GM20000 (cell line): ENCODE measurements around the gene SMPDL3A.

Experiments used
- DNase-seq: peaks from one replicate; pipeline ENCODE4 v3.0.0; 2012; ENCODE audit warnings: low spot score
- TF ChIP-seq, protein P1 (sequence below): IDR thresholded peaks from 2 replicates; pipeline ENCODE4 v1.5.1; 2012; ENCODE audit warnings: mild to moderate bottlenecking, control low read depth; ENCODE audit errors: extremely low read depth, missing control alignments

SMPDL3A gene

DNA sequence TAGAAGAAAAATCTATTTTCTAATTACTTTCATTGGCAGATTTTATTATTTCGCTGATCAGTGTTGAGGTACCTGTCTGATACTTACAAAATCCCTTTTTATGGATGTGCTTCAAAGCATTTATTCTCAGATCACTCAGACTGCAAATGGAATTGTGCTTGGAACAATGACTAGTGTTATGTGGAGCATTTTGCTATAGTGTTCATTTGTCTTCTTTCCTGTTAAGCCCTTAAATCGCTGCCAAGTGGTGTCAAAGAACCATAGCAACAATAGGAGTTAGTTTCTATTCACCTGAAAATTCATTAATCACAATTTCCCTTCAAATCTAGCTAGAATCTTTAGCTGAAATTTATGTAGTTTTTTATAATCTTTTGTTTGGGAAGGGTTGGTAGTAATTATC lies 29.8 kb downstream of the SMPDL3A start:
- TF ChIP-seq, protein P1, sequence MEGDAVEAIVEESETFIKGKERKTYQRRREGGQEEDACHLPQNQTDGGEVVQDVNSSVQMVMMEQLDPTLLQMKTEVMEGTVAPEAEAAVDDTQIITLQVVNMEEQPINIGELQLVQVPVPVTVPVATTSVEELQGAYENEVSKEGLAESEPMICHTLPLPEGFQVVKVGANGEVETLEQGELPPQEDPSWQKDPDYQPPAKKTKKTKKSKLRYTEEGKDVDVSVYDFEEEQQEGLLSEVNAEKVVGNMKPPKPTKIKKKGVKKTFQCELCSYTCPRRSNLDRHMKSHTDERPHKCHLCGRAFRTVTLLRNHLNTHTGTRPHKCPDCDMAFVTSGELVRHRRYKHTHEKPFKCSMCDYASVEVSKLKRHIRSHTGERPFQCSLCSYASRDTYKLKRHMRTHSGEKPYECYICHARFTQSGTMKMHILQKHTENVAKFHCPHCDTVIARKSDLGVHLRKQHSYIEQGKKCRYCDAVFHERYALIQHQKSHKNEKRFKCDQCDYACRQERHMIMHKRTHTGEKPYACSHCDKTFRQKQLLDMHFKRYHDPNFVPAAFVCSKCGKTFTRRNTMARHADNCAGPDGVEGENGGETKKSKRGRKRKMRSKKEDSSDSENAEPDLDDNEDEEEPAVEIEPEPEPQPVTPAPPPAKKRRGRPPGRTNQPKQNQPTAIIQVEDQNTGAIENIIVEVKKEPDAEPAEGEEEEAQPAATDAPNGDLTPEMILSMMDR = no peak
- no peak for DNase-seq

DNA sequence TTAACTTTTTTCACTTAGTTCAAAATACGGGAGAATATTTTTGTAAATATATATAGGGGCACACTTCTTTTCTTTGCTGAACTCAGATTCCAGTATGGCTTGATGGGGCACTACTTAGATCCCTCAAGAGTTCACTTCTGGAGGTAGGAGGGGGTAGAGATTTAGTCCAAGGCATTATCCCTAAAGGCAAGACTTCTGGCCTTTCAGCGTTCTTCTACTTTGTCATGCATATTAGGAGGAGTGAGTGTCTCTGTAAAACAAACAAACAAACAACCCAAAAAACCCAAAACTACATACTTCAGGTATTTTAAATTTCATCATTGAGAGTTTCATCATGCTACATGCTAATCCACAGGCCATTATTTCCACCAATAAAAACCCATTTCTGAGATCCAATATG lies 32.0 kb downstream of the SMPDL3A start:
- no peak for DNase-seq
- TF ChIP-seq, protein P1 = no peak

DNA sequence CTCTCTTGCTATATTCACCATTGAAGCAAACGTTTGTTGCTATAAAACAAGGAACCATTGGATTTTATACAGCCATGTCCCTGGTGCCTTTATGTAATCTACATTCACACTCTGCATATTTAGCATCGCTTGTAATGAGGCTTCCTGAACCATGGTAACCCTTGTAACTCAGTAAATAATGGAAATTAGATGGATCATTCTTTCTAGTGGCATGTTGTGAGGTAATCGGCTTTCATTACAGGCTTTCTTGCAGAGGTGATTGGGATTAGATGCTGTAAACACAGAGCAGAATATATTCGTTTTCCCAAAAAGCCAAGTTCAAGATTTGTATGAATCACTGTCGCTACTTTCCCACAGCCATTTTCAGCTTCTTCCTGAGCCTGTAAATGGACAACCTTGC lies 36.1 kb downstream of the SMPDL3A start:
- DNase-seq = no peak
- TF ChIP-seq, protein P1 = no peak

DNA sequence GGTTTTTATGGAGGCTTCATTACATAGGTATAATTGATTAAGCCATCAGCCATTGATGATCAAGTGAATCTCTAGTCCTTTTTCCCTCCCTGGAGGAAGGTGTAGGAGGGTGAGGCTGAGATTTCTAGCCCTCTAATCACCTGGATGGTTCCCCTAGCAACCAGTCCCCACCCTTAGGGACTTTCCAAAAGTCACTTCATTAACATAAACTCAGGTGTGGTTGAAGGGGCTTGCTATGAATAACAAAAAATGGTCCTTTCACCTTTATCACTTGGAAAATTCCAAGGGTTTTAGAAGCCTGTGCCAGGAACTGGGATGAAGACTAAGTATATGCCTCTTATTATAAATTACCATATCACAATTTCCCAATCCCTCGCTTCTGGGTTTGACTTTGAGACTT lies 40.4 kb downstream of the SMPDL3A start:
- TF ChIP-seq, protein P1 = no peak
- DNase-seq = no peak

DNA sequence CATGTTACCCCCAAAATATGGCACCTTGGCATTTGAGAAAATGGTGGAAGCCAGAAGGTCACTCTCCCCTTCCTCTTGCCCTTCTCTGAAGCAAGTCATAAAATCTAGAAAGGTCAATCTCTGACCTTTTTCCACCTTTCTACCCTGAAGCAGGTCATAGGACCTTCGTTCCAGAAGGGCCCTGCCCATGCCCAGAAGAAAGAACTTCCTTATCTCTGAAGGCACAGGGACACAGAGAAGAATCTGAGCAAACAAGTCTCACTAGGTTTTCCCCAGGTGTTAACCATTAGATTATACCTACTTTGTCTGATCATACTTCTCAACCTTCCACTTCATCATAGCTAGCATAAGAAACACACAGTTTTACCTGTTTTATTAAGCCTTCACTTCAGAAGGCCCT lies 42.5 kb downstream of the SMPDL3A start:
- TF ChIP-seq, protein P1 = no peak
- no peak for DNase-seq

DNA sequence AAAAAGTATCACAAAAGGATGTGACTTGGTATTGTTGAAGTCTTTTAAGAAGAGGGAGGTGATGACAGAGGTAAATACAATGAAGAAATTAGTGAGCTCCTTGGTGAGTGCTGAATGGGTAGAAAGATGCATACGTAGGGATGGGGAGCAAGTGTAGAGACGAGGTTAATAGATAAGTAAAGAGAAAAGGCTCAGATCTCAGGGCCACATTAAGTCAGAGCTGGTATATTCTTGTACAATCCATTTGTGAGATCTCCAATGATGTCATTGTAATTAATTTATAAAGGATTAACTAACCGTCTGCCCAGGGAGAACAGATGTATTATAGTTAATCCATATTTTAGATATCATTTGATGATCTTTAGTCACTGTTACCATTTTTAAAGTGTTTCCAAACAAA lies 43.4 kb downstream of the SMPDL3A start:
- DNase-seq = no peak
- TF ChIP-seq, protein P1 = no peak

DNA sequence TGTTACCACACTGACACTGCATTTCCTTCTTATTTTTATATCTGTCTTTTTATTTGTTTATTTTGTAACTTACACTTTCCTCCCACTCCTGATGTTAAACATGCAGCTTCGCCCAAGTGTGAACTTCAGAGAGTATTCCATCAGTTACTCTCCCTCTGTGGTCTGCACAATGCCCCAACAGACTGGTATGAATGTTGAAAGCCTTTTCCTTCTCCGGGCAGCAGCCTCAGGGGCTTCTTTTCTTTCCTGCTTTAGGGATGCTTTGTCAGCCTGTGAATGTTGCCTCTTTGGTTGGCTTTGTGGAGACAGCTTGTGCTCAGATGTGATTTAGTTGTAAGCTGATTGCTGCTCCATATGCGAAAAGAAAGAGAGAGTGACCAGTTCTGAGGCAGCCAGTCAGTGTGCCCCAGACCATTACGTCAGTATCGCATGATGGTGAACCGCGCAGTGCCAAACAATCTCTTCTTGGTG lies 44.0 kb downstream of the SMPDL3A start:
- no peak for DNase-seq
- TF ChIP-seq, protein P1 = no peak
